PC-3 (cell line): ENCODE results near the gene ADGRF5. TPM values are rescaled to one million over a fixed set of nuclear protein-coding genes. Genes with fewer than 3 reads are reported as not detected.

Experiments
- ATAC-seq: fragments of 200-7000 bp; cut with Tn5 transposase; 2 replicates; pipeline ENCODE4 v1.9.1; 2020; ENCODE audit warnings: mild to moderate bottlenecking, moderate library complexity
- BruUV-seq: library from RNA; stranded (reverse); fragments of 400-500 nt; replicated peaks from 2 replicates; lab custom pipeline; 2021; lab: Mats Ljungman, UMichigan
- CTCF ChIA-PET: fragments of 300-600 bp; sonication (Branson Sonifier 250); formaldehyde crosslinking; loops from one replicate; lab custom pipeline; 2022; ENCODE audit warnings: antibody characterized with exemption; lab: Charles Lee
- POLR2A ChIA-PET: fragments of 300-600 bp; sonication (Branson Sonifier 250); formaldehyde crosslinking; loops from one replicate; lab custom pipeline; 2022; ENCODE audit warnings: antibody characterized with exemption; ENCODE audit not compliant: unreplicated experiment; lab: Charles Lee
- DNase-seq: peaks from one replicate; pipeline ENCODE4 v3.0.0-alpha.2; 2015
- H2AFZ ChIP-seq: fragments of 300-600 bp; sonication (generic); 2 replicates; pipeline ENCODE4 v1.6.0; 2016; ENCODE audit warnings: antibody characterized with exemption, low read length
- H3F3A ChIP-seq: fragments of 300-600 bp; sonication (generic); one replicate; pipeline ENCODE4 v1.6.0; 2017; ENCODE audit warnings: antibody characterized with exemption, low read length, control low read depth, mild to moderate bottlenecking; ENCODE audit not compliant: unreplicated experiment
- H3K27ac ChIP-seq: fragments of 300-600 bp; sonication (generic); 2 replicates; pipeline ENCODE4 v1.5.1; 2016; ENCODE audit warnings: mild to moderate bottlenecking, low read length
- H3K27me3 ChIP-seq: fragments of 300-600 bp; sonication (generic); 2 replicates; pipeline ENCODE4 v1.6.1; 2016; ENCODE audit warnings: low read length, mixed read lengths
- H3K36me3 ChIP-seq: fragments of 300-600 bp; sonication (generic); 2 replicates; pipeline ENCODE4 v1.6.1; 2016; ENCODE audit warnings: low read depth, mixed run types, low read length, mixed read lengths
- H3K4me1 ChIP-seq: fragments of 300-600 bp; sonication (generic); 2 replicates; pipeline ENCODE4 v1.5.1; 2016; ENCODE audit warnings: low read length; ENCODE audit not compliant: insufficient read depth
- H3K4me2 ChIP-seq: fragments of 300-600 bp; sonication (generic); 2 replicates; pipeline ENCODE4 v1.6.0; 2016; ENCODE audit warnings: low read length
- H3K4me3 ChIP-seq: fragments of 300-600 bp; sonication (generic); 2 replicates; pipeline ENCODE4 v1.5.1; 2016; ENCODE audit warnings: mild to moderate bottlenecking, low read length, mixed read lengths
- H3K79me2 ChIP-seq: fragments of 300-600 bp; sonication (generic); 2 replicates; pipeline ENCODE4 v1.6.1; 2017; ENCODE audit warnings: low read length, mixed read lengths
- H3K9ac ChIP-seq: fragments of 300-600 bp; sonication (generic); 2 replicates; pipeline ENCODE4 v1.6.0; 2016; ENCODE audit warnings: mild to moderate bottlenecking, low read length
- H3K9me2 ChIP-seq: fragments of 300-600 bp; sonication (generic); replicated peaks from 2 replicates; pipeline ENCODE4 v1.6.1; 2016; ENCODE audit warnings: mixed run types, low read length, mixed read lengths
- H3K9me3 ChIP-seq: fragments of 300-600 bp; sonication (generic); 2 replicates; pipeline ENCODE4 v1.6.1; 2016; ENCODE audit warnings: low read length, mixed read lengths
- H4K20me1 ChIP-seq: fragments of 300-600 bp; sonication (generic); 2 replicates; pipeline ENCODE4 v1.6.1; 2016; ENCODE audit warnings: low read length, mixed read lengths
- CTCF ChIP-seq: fragments of 300-600 bp; sonication (generic); conservative IDR thresholded peaks from 2 replicates; pipeline ENCODE4 v1.5.1; 2017; ENCODE audit warnings: antibody characterized with exemption, low read depth, mild to moderate bottlenecking, low read length
- EZH2 ChIP-seq: fragments of 300-600 bp; sonication (generic); IDR thresholded peaks from one replicate; pipeline ENCODE4 v1.6.1; 2017; ENCODE audit warnings: antibody characterized with exemption, mild to moderate bottlenecking, low read length; ENCODE audit not compliant: unreplicated experiment
- EZH2phosphoT487 ChIP-seq: fragments of 300-600 bp; sonication (generic); IDR thresholded peaks from 2 replicates; pipeline ENCODE4 v1.6.1; 2018; ENCODE audit warnings: mild to moderate bottlenecking, antibody characterized with exemption, low read length, borderline replicate concordance
- intact Hi-C: fragments of 100-400 bp; cut with micrococcal nuclease; formaldehyde crosslinking; loops from 2 replicates; pipeline ENCODE4 v1.9.0; 2023
- total RNA-seq: library from RNA; depleted of rRNA; stranded (reverse); fragments of >200 nt; gene quantifications from 2 replicates; pipeline ENCODE4 v1.2.3, GENCODE V29; 2014

Gene ADGRF5
- total RNA-seq, 1 experiment from 2014 or later = 1.6 TPM

GRCh38 chr6:46961711-46962110 lies 40.0 kb upstream of the ADGRF5 start:
- no peaks in the 10 kb centered on the region for H3K79me2 ChIP-seq
- no peak overlapping the region for H2AFZ ChIP-seq
- H3K27ac ChIP-seq = no peak overlapping the region
- H3K9me3 ChIP-seq = no peaks in the 10 kb centered on the region
- no peak overlapping the region for H3K4me2 ChIP-seq
- H4K20me1 ChIP-seq = no peaks in the 10 kb centered on the region
- ChIA-PET POLR2A (no interaction called here), CTCF (no interaction called here)
- DNase-seq = no peak
- no peak for TF ChIP-seq EZH2
- no peak overlapping the region for H3K4me3 ChIP-seq
- H3F3A ChIP-seq = no peaks in the 10 kb centered on the region
- H3K27me3 ChIP-seq = no peaks in the 10 kb centered on the region
- H3K4me1 ChIP-seq = no peaks in the 10 kb centered on the region
- H3K36me3 ChIP-seq = no peaks in the 10 kb centered on the region
- intact Hi-C loops = no loop called here
- no peak for ATAC-seq
- no peak overlapping the region for H3K9ac ChIP-seq
- no TSS peak for BruUV-seq
- H3K9me2 ChIP-seq = no peaks in the 10 kb centered on the region

- intact Hi-C loops = no loop called here
- ChIA-PET POLR2A (no interaction called here), CTCF (no interaction called here)
- no peaks in the 10 kb centered on the region for H3K4me1 ChIP-seq
- H3K79me2 ChIP-seq = no peaks in the 10 kb centered on the region
- no peak for ATAC-seq
- H3K9me3 ChIP-seq = no peaks in the 10 kb centered on the region
- H3F3A ChIP-seq = no peaks in the 10 kb centered on the region
- H3K9ac ChIP-seq = no peak overlapping the region
- H3K27me3 ChIP-seq = no peaks in the 10 kb centered on the region
- no peak overlapping the region for H3K4me3 ChIP-seq
- H3K36me3 ChIP-seq = no peaks in the 10 kb centered on the region
- H3K4me2 ChIP-seq = no peak overlapping the region
- TF ChIP-seq EZH2 = no peak
- no peak for TF ChIP-seq CTCF
- TF ChIP-seq EZH2phosphoT487 = no peak
- no peak for DNase-seq
- no peak overlapping the region for H3K27ac ChIP-seq
- no peaks in the 10 kb centered on the region for H4K20me1 ChIP-seq
- H2AFZ ChIP-seq = no peak overlapping the region
- H3K9me2 ChIP-seq = no peaks in the 10 kb centered on the region
- no TSS peak for BruUV-seq
Observed at GRCh38 chr6:46961232-46961631, 39.5 kb upstream of the ADGRF5 start.

DNA sequence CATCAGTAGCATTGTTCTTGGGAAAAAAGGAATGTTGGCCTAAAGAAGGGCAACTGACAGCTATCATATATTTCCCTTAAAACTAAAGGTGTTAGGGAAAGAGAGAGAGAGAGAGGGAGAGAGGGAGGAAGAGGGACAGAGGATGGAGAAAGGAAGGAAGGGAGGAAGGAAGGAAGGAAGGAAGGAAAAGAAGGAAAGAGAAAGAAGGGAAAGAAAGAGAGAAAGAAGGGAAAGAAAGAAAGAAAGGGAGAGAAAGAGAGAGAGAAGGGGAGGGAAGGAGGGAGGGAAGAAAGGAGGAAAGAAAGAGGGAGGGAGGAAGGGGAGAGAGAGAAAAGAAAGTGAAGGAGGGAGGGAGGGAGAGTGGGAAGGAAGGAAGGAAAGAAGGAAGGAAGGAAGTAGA lies 37.7 kb upstream of the ADGRF5 start:
- no peak overlapping the region for H3K4me2 ChIP-seq
- no peaks in the 10 kb centered on the region for H3K27me3 ChIP-seq
- ChIA-PET POLR2A (interaction anchor here (0.7 kb wide), 1 partner anchor 73 kb away, joined by 8 read pairs; no protein-coding TSS in a partner anchor), CTCF (no interaction called here)
- no peaks in the 10 kb centered on the region for H3K9me2 ChIP-seq
- H3K79me2 ChIP-seq = no peaks in the 10 kb centered on the region
- H3K36me3 ChIP-seq = no peaks in the 10 kb centered on the region
- no peak overlapping the region for H3K4me3 ChIP-seq
- H4K20me1 ChIP-seq = no peaks in the 10 kb centered on the region
- H3F3A ChIP-seq = no peaks in the 10 kb centered on the region
- no TSS peak for BruUV-seq
- no peak overlapping the region for H3K27ac ChIP-seq
- intact Hi-C loops = no loop called here
- DNase-seq (no peak), ATAC-seq (no peak)
- TF ChIP-seq CTCF (no peak), EZH2phosphoT487 (no peak), EZH2 (no peak)
- 0 out of 2 replicates have a peak overlapping the region, but pooled peaks have one; percentile 21 for H2AFZ ChIP-seq
- no peaks in the 10 kb centered on the region for H3K9me3 ChIP-seq
- H3K4me1 ChIP-seq = no peaks in the 10 kb centered on the region
- no peak overlapping the region for H3K9ac ChIP-seq
